Upper lobe of left lung (tissue), 4 donors: ENCODE data around the gene CFAP119.

Experiments
- CTCF ChIP-seq, 6 experiments: fragments of 450-650 bp in 4 of 6; fragments of 200-600 bp in 2 of 6; sonication (generic) in 2 of 6; IDR thresholded peaks; one replicate each; pipeline ENCODE4 v1.5.1; 2016 to 2019; ENCODE audit warnings: antibody characterized with exemption in 6 of 6
- POLR2A ChIP-seq, 4 donors: fragments of 450-650 bp; IDR thresholded peaks; one replicate each; pipeline ENCODE4 v1.5.1; 2016 to 2017; ENCODE audit warnings: antibody characterized with exemption in 4 of 4, mild to moderate bottlenecking in 2 of 4
- POLR2AphosphoS5 ChIP-seq, 2 donors: sonication (generic); formaldehyde crosslinking; IDR thresholded peaks; one replicate each; pipeline ENCODE4 v1.5.1; 2017; ENCODE audit warnings: antibody characterized with exemption in 2 of 2

- TF ChIP-seq CTCF (IDR thresholded peaks at IDR 0.05) (no peak), POLR2A (IDR thresholded peaks at IDR 0.05) (no peak), POLR2AphosphoS5 (IDR thresholded peaks at IDR 0.05) (no peak)
These were observed 6.1 kb upstream of the CFAP119 start for GRCh38 chr16:30767767-30768465.
